Naive thymus-derived CD4-positive, alpha-beta T cell (primary cell): ENCODE results near the gene CEMP1. TPM values are rescaled to one million over a fixed set of nuclear protein-coding genes. Genes with fewer than 3 reads are reported as not detected.
A peak's percentile ranks its signal among the peaks of the same experiment; 100 is the strongest.

Experiments used
- ATAC-seq: fragments of 150-1000 bp; cut with Tn5 transposase; 2 replicates; pipeline ENCODE4 v1.10.0; 2021; ENCODE audit warnings: mild to moderate bottlenecking, moderate library complexity
- CTCF ChIA-PET: fragments of 350-600 bp; sonication (Branson Sonifier 250); formaldehyde crosslinking; loops from one replicate; lab custom pipeline; 2021; ENCODE audit warnings: antibody characterized with exemption; lab: Charles Lee
- POLR2A ChIA-PET: fragments of 350-600 bp; sonication (Branson Sonifier 250); formaldehyde crosslinking; loops from one replicate; lab custom pipeline; 2021; ENCODE audit warnings: antibody characterized with exemption, inconsistent platforms; lab: Charles Lee
- DNase-seq, 9 donors: peaks; one replicate each; pipeline versions ENCODE4 v3.0.0 to v3.0.0-alpha.2; 2020 to 2022; ENCODE audit warnings: mixed read lengths in 1 of 9
- H3K27ac ChIP-seq: one replicate; pipeline ENCODE4 v1.7.0; 2013; ENCODE audit warnings: mild to moderate bottlenecking, low read depth, low read length, moderate library complexity
- H3K27me3 ChIP-seq, 2 donors: one replicate each; pipeline ENCODE4 v1.7.0; 2013; ENCODE audit warnings: low read length in 2 of 2, mild to moderate bottlenecking in 2 of 2, moderate library complexity in 2 of 2; ENCODE audit not compliant: control insufficient read depth in 2 of 2, insufficient read depth in 2 of 2
- H3K36me3 ChIP-seq, 3 experiments: 1 replicate in 2 of 3; 2 replicates in 1 of 3; pipeline ENCODE4 v1.7.0; 2013; ENCODE audit warnings: low read length in 3 of 3, mild to moderate bottlenecking in 3 of 3, moderate library complexity in 1 of 3; ENCODE audit not compliant: insufficient read depth in 3 of 3, control insufficient read depth in 2 of 3
- H3K4me1 ChIP-seq, 2 donors: one replicate each; pipeline ENCODE4 v1.7.0; 2013; ENCODE audit warnings: low read length in 2 of 2, mild to moderate bottlenecking in 2 of 2, moderate library complexity in 1 of 2; ENCODE audit not compliant: control insufficient read depth in 2 of 2, insufficient read depth in 2 of 2
- H3K4me3 ChIP-seq: 2 replicates; pipeline ENCODE4 v1.7.0; 2013; ENCODE audit warnings: mild to moderate bottlenecking, low read length
- H3K9me3 ChIP-seq, 3 experiments: 1 replicate in 2 of 3; 2 replicates in 1 of 3; pipeline ENCODE4 v1.7.0; 2013; ENCODE audit warnings: low read length in 3 of 3; ENCODE audit not compliant: control insufficient read depth in 2 of 3
- H3K27ac Mint-ChIP-seq, 9 donors: one replicate each; pipeline ENCODE4 v1.8.0; 2020 to 2022; ENCODE audit warnings: mixed read lengths in 9 of 9, mild to moderate bottlenecking in 8 of 9, moderate library complexity in 5 of 9, inconsistent platforms in 2 of 9
- H3K27me3 Mint-ChIP-seq, 5 donors: one replicate each; pipeline ENCODE4 v1.8.0; 2021 to 2022; ENCODE audit warnings: mixed read lengths in 5 of 5, mild to moderate bottlenecking in 1 of 5
- H3K36me3 Mint-ChIP-seq, 5 donors: one replicate each; pipeline ENCODE4 v1.8.0; 2020 to 2022; ENCODE audit warnings: mixed read lengths in 5 of 5, mild to moderate bottlenecking in 3 of 5, inconsistent platforms in 1 of 5
- H3K4me1 Mint-ChIP-seq, 7 donors: one replicate each; pipeline ENCODE4 v1.8.0; 2020 to 2022; ENCODE audit warnings: mixed read lengths in 7 of 7, mild to moderate bottlenecking in 3 of 7, inconsistent platforms in 1 of 7
- H3K4me3 Mint-ChIP-seq, 10 donors: one replicate each; pipeline ENCODE4 v1.8.0; 2020 to 2022; ENCODE audit warnings: mild to moderate bottlenecking in 10 of 10, mixed read lengths in 10 of 10, moderate library complexity in 6 of 10, inconsistent platforms in 2 of 10
- H3K9me3 Mint-ChIP-seq, 11 donors: one replicate each; pipeline ENCODE4 v1.8.0; 2020 to 2022; ENCODE audit warnings: mixed read lengths in 11 of 11, mild to moderate bottlenecking in 4 of 11, inconsistent platforms in 1 of 11, moderate library complexity in 1 of 11
- intact Hi-C, 2 donors: fragments of 100-400 bp; cut with micrococcal nuclease; formaldehyde crosslinking; loops; one replicate each; pipeline ENCODE4 v1.15.1; 2023
- polyA plus RNA-seq, 2 donors: library from polyadenylated mRNA; unstranded; fragments of 300-500 nt; fragmentation: Illumina TruSeq; gene quantifications; one replicate each; pipeline ENCODE4 v1.2.3, GENCODE V29; 2021
- total RNA-seq, 6 experiments: library from RNA in 5 of 6; stranded (reverse) in 5 of 6; gene quantifications; 1 replicate in 5 of 6; 2 replicates in 1 of 6; pipeline ENCODE4 v1.2.3 and lab custom pipeline; 2021 to 2026

Gene CEMP1
- total and polyA plus RNA-seq, 7 experiments from 2014 or later: 1.4 to 7.3 (median 3.3) TPM; not detected in 2

- intact Hi-C loops: no loop called here
- H3K4me1 ChIP-seq: peaks cover 5 to 6% of the 10 kb centered on the region in 2 donors
- peaks cover 0 to 47% (median 4%) of the 10 kb centered on the region in 3 experiments for H3K36me3 ChIP-seq
- Mint-ChIP-seq H3K27me3 (no peaks in the 10 kb centered on the region), H3K36me3 (peaks cover 0 to 8% (median 3%) of the 10 kb centered on the region in 5 donors), H3K4me1 (peaks cover 0 to 30% (median 21%) of the 10 kb centered on the region in 7 donors), H3K9me3 (peaks cover 0 to 2% (median 0%) of the 10 kb centered on the region in 11 donors), H3K27ac (peak overlapping the region in 4 of 9 donors; percentile 38 to 86 (median 60)), H3K4me3 (peak overlapping the region in 1 of 10 donors; percentile 96)
- peak in 1 of 9 donors; percentile 17 for DNase-seq
- no peak overlapping the region for H3K4me3 ChIP-seq
- ATAC-seq: no peak
- POLR2A ChIA-PET: interaction anchor here (0.6 to 3.7 kb wide), 3 partner anchors 9 to 254 kb away, joined by 3 to 89 read pairs (median 5); partner anchors contain the start of gene AMDHD2
- H3K27ac ChIP-seq: no peak overlapping the region
- no peaks in the 10 kb centered on the region for H3K27me3 ChIP-seq
- no peaks in the 10 kb centered on the region for H3K9me3 ChIP-seq
- CTCF ChIA-PET: no interaction called here
Observed at GRCh38 chr16:2529061-2529931, 1.9 kb downstream of the CEMP1 start.

GRCh38 chr16:2528161-2529060, 2.8 kb downstream of the CEMP1 start:
- Mint-ChIP-seq H3K9me3 (peaks cover 0 to 2% (median 0%) of the 10 kb centered on the region in 11 donors), H3K4me1 (peaks cover 0 to 32% (median 21%) of the 10 kb centered on the region in 7 donors), H3K27ac (no peak overlapping the region), H3K27me3 (no peaks in the 10 kb centered on the region), H3K36me3 (peaks cover 0 to 10% (median 4%) of the 10 kb centered on the region in 5 donors), H3K4me3 (no peak overlapping the region)
- ATAC-seq: no peak
- Histone ChIP-seq H3K4me1 (peaks cover 5 to 6% of the 10 kb centered on the region in 2 donors), H3K27ac (no peak overlapping the region), H3K9me3 (no peaks in the 10 kb centered on the region), H3K4me3 (no peak overlapping the region), H3K27me3 (no peaks in the 10 kb centered on the region), H3K36me3 (peaks cover 4 to 56% (median 8%) of the 10 kb centered on the region in 3 experiments)
- no peak for DNase-seq
- POLR2A ChIA-PET: interaction anchor here (0.6 to 1.0 kb wide), 2 partner anchors 8 to 253 kb away, joined by 3 to 5 read pairs; partner anchors contain the start of gene AMDHD2
- CTCF ChIA-PET: interaction anchor here (0.5 kb wide), 1 partner anchor 475 kb away, joined by 4 read pairs; no protein-coding TSS in a partner anchor
- intact Hi-C loops: no loop called here

- Mint-ChIP-seq H3K27me3 (no peaks in the 10 kb centered on the region), H3K27ac (no peak overlapping the region), H3K4me3 (no peak overlapping the region), H3K4me1 (peaks cover 0 to 30% (median 19%) of the 10 kb centered on the region in 7 donors), H3K36me3 (peaks cover 0 to 10% (median 4%) of the 10 kb centered on the region in 5 donors), H3K9me3 (peaks cover 0 to 2% (median 0%) of the 10 kb centered on the region in 11 donors)
- POLR2A ChIA-PET: no interaction called here
- no peaks in the 10 kb centered on the region for H3K9me3 ChIP-seq
- H3K4me3 ChIP-seq: no peak overlapping the region
- CTCF ChIA-PET: no interaction called here
- DNase-seq: peak in 1 of 9 donors; percentile 5
- peaks cover 8 to 60% (median 9%) of the 10 kb centered on the region in 3 experiments for H3K36me3 ChIP-seq
- no peak for ATAC-seq
- no peaks in the 10 kb centered on the region for H3K27me3 ChIP-seq
- intact Hi-C loops: no loop called here
- peaks cover 5 to 6% of the 10 kb centered on the region in 2 donors for H3K4me1 ChIP-seq
- H3K27ac ChIP-seq: no peak overlapping the region
Observed at GRCh38 chr16:2527784-2528100, 3.5 kb downstream of the CEMP1 start.

- H3K9me3 Mint-ChIP-seq: peaks cover 0 to 1% (median 0%) of the 10 kb centered on the region in 11 donors
- peak overlapping the region in 1 of 10 donors; percentile 19 for H3K4me3 Mint-ChIP-seq
- DNase-seq: peak in 1 of 9 donors; percentile 8
- peaks cover 8 to 60% (median 9%) of the 10 kb centered on the region in 3 experiments for H3K36me3 ChIP-seq
- ATAC-seq: no peak
- ChIA-PET CTCF (no interaction called here), POLR2A (interaction anchor here (0.8 to 1.3 kb wide), 3 partner anchors 9 to 13 kb away, joined by 3 to 4 read pairs (median 3); partner anchors contain the start of gene ATP6V0C)
- H3K4me3 ChIP-seq: no peak overlapping the region
- H3K9me3 ChIP-seq: no peaks in the 10 kb centered on the region
- intact Hi-C loops: no loop called here
- H3K27me3 ChIP-seq: no peaks in the 10 kb centered on the region
- H3K27ac Mint-ChIP-seq: no peak overlapping the region
- H3K4me1 Mint-ChIP-seq: peaks cover 0 to 28% (median 16%) of the 10 kb centered on the region in 7 donors
- peaks cover 0 to 10% (median 4%) of the 10 kb centered on the region in 5 donors for H3K36me3 Mint-ChIP-seq
- H3K27ac ChIP-seq: no peak overlapping the region
- H3K27me3 Mint-ChIP-seq: no peaks in the 10 kb centered on the region
- H3K4me1 ChIP-seq: peaks cover 5 to 6% of the 10 kb centered on the region in 2 donors
Observed at GRCh38 chr16:2527071-2527783, 4.0 kb downstream of the CEMP1 start.

- H3K36me3 ChIP-seq: peaks cover 8 to 64% (median 9%) of the 10 kb centered on the region in 3 experiments
- H3K4me1 ChIP-seq: peaks cover 4 to 6% of the 10 kb centered on the region in 2 donors
- H3K4me3 Mint-ChIP-seq: no peak overlapping the region
- ChIA-PET POLR2A (interaction anchor here (1.2 to 1.3 kb wide), 2 partner anchors 10 to 12 kb away, joined by 3 to 4 read pairs; partner anchors contain the start of gene ATP6V0C), CTCF (no interaction called here)
- H3K36me3 Mint-ChIP-seq: peaks cover 0 to 10% (median 4%) of the 10 kb centered on the region in 5 donors
- H3K27ac Mint-ChIP-seq: peak overlapping the region in 1 of 9 donors; percentile 54
- ATAC-seq (no peak), DNase-seq (no peak)
- H3K27ac ChIP-seq: no peak overlapping the region
- no peaks in the 10 kb centered on the region for H3K27me3 ChIP-seq
- no peak overlapping the region for H3K4me3 ChIP-seq
- intact Hi-C loops: no loop called here
- no peaks in the 10 kb centered on the region for H3K27me3 Mint-ChIP-seq
- H3K9me3 Mint-ChIP-seq: peaks cover 0 to 2% (median 0%) of the 10 kb centered on the region in 11 donors
- H3K4me1 Mint-ChIP-seq: peaks cover 4 to 27% (median 18%) of the 10 kb centered on the region in 7 donors
- no peaks in the 10 kb centered on the region for H3K9me3 ChIP-seq
Observed at GRCh38 chr16:2526135-2526534, 5.1 kb downstream of the CEMP1 start.
